HepG2 (cell line): ENCODE measurements around the gene CCDC9B. TPM values are rescaled to one million over a fixed set of nuclear protein-coding genes. Genes with fewer than 3 reads are reported as not detected.

Experiments
- DNMT3B ChIP-seq: conservative IDR thresholded peaks from 2 replicates; pipeline ENCODE4 v1.6.1; 2016; ENCODE audit warnings: missing biosample characterization, control low read depth
- HOXA3 ChIP-seq: sonication (generic); formaldehyde crosslinking; IDR thresholded peaks from 2 replicates; pipeline ENCODE4 v1.5.0; 2020; ENCODE audit warnings: missing genetic modification reagents
- HOXA7 ChIP-seq: sonication (generic); formaldehyde crosslinking; IDR thresholded peaks from 2 replicates; pipeline ENCODE4 v1.8.1; 2022; ENCODE audit warnings: mild to moderate bottlenecking, missing genetic modification reagents, moderate library complexity
- HOXD1 ChIP-seq: sonication (generic); formaldehyde crosslinking; IDR thresholded peaks from 2 replicates; pipeline ENCODE4 v1.5.0; 2020; ENCODE audit warnings: missing genetic modification reagents
- JUN ChIP-seq: sonication (generic); formaldehyde crosslinking; IDR thresholded peaks from 2 replicates; pipeline ENCODE4 v1.4.0; 2020; ENCODE audit warnings: mild to moderate bottlenecking, missing genetic modification reagents
- KDM5B ChIP-seq: sonication (generic); formaldehyde crosslinking; IDR thresholded peaks from 2 replicates; pipeline ENCODE4 v1.4.0; 2020; ENCODE audit warnings: missing genetic modification reagents, mild to moderate bottlenecking, borderline replicate concordance
- MLLT10 ChIP-seq: sonication (generic); formaldehyde crosslinking; IDR thresholded peaks from 2 replicates; pipeline ENCODE4 v1.4.0; 2020; ENCODE audit warnings: missing genetic modification reagents
- NCOR1 ChIP-seq: fragments of 200-600 bp; sonication (generic); IDR thresholded peaks from 2 replicates; pipeline ENCODE4 v1.7.0; 2017; ENCODE audit warnings: antibody characterized with exemption, low read length, borderline replicate concordance
- RARA ChIP-seq: IDR thresholded peaks from 2 replicates; pipeline ENCODE4 v1.6.1; 2016; ENCODE audit warnings: missing genetic modification reagents, missing compliant biosample characterization
- SAFB2 ChIP-seq: sonication (generic); formaldehyde crosslinking; IDR thresholded peaks from 2 replicates; pipeline ENCODE4 v1.5.1; 2020; ENCODE audit warnings: missing genetic modification reagents, low read depth, mild to moderate bottlenecking, borderline replicate concordance
- TEAD3 ChIP-seq: optimal IDR thresholded peaks from 2 replicates; pipeline ENCODE3; 2016; ENCODE audit warnings: borderline replicate concordance
- ZBTB42 ChIP-seq: sonication (generic); formaldehyde crosslinking; IDR thresholded peaks from 2 replicates; pipeline ENCODE4 v1.5.0; 2020; ENCODE audit warnings: mild to moderate bottlenecking, missing genetic modification reagents
- ZNF274 ChIP-seq: sonication (generic); formaldehyde crosslinking; IDR thresholded peaks from 2 replicates; pipeline ENCODE4 v1.5.1; 2020; ENCODE audit warnings: mild to moderate bottlenecking, missing genetic modification reagents
- ZNF337 ChIP-seq: sonication (generic); formaldehyde crosslinking; IDR thresholded peaks from 2 replicates; pipeline ENCODE4 v1.5.1; 2020; ENCODE audit warnings: missing genetic modification reagents, low read depth, mild to moderate bottlenecking, borderline replicate concordance
- ZNF556 ChIP-seq: sonication (generic); formaldehyde crosslinking; IDR thresholded peaks from 2 replicates; pipeline ENCODE4 v1.4.0; 2020; ENCODE audit warnings: mild to moderate bottlenecking, missing genetic modification reagents, borderline replicate concordance
- ZNF563 ChIP-seq: sonication (generic); formaldehyde crosslinking; IDR thresholded peaks from 2 replicates; pipeline ENCODE4 v1.8.0; 2022; ENCODE audit warnings: mild to moderate bottlenecking, moderate library complexity, missing genetic modification reagents
- ZNF768 ChIP-seq: sonication (generic); formaldehyde crosslinking; IDR thresholded peaks from 2 replicates; pipeline ENCODE4 v1.4.0; 2020; ENCODE audit warnings: missing genetic modification reagents
- polyA plus RNA-seq, 8 experiments: library from polyadenylated mRNA; depleted of rRNA in 3 of 8; stranded (reverse) in 7 of 8; unstranded in 1 of 8; fragments of >200 nt; fragmentation: Illumina TruSeq in 4 of 8; extraction: Trizol in 4 of 8; gene quantifications; 2 replicates each; pipeline versions ENCODE4 v1.2.1 to v1.2.3, GENCODE V29; 2011 to 2016; ENCODE audit warnings: low read depth in 4 of 8, missing spikeins in 1 of 8, mixed read lengths in 1 of 8; ENCODE audit not compliant: insufficient read depth in 1 of 8
- total RNA-seq, 5 experiments: library from RNA; depleted of rRNA; stranded (reverse); fragments of >200 nt; fragmentation: Illumina TruSeq; extraction: Trizol; gene quantifications; 2 replicates each; pipeline ENCODE4 v1.2.3, GENCODE V29; 2016; ENCODE audit warnings: low read depth in 1 of 5
- TF ChIP-seq, protein P1 (sequence below): sonication (generic); formaldehyde crosslinking; IDR thresholded peaks from 2 replicates; pipeline ENCODE4 v1.4.0; 2020; ENCODE audit warnings: mild to moderate bottlenecking, missing genetic modification reagents
- TF ChIP-seq, protein P2 (sequence below): sonication (generic); formaldehyde crosslinking; IDR thresholded peaks from 2 replicates; pipeline ENCODE4 v1.8.0; 2022; ENCODE audit warnings: missing genetic modification reagents, mild to moderate bottlenecking, borderline replicate concordance
- TF ChIP-seq, protein P3 (sequence below): sonication (generic); formaldehyde crosslinking; IDR thresholded peaks from 2 replicates; pipeline ENCODE4 v1.5.1; 2020; ENCODE audit warnings: missing genetic modification reagents, mild to moderate bottlenecking, borderline replicate concordance

Gene CCDC9B
- total and polyA plus RNA-seq, 2 of the 13 experiments (the other 11 are each of a cell fraction or from before 2014, with no cell fraction given), result 0.98 to 1.6 TPM

DNA sequence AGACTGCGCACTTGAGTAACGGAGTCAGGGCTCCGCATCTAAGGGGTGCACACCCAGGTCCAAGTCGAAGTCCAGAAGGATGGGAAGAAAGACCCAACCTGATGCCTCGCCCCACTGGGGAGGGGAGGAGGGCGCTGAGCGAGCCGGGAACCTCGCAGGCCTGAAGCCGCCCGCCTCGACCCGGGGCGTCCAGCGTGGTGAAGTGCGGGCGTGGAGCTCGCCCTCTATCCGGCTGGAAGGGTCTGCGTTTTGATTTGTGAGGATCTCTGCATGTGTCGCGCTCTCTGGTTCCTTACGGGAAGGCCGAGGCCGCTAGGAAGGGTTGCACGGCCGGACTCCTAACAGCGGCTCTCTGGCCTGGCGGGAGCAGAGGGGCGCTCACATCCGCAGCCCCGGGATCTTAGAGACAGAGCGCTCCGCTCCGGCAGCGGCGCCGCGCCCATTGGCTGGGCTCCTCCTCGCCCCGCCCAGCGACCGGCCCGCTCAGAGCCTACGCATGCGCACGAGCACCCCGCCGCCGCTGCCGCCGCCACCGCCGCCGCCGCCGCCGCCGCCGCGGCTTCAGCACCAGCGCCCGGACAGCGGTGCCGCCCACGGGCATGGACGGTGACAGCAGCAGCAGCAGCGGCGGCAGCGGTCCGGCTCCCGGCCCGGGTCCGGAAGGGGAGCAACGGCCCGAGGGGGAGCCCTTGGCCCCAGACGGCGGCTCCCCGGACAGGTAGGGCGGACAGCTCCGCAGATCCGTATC is 17.2 kb upstream of the CCDC9B start, which contains the start of gene DISP2 (continued):
- TF ChIP-seq, protein P1, sequence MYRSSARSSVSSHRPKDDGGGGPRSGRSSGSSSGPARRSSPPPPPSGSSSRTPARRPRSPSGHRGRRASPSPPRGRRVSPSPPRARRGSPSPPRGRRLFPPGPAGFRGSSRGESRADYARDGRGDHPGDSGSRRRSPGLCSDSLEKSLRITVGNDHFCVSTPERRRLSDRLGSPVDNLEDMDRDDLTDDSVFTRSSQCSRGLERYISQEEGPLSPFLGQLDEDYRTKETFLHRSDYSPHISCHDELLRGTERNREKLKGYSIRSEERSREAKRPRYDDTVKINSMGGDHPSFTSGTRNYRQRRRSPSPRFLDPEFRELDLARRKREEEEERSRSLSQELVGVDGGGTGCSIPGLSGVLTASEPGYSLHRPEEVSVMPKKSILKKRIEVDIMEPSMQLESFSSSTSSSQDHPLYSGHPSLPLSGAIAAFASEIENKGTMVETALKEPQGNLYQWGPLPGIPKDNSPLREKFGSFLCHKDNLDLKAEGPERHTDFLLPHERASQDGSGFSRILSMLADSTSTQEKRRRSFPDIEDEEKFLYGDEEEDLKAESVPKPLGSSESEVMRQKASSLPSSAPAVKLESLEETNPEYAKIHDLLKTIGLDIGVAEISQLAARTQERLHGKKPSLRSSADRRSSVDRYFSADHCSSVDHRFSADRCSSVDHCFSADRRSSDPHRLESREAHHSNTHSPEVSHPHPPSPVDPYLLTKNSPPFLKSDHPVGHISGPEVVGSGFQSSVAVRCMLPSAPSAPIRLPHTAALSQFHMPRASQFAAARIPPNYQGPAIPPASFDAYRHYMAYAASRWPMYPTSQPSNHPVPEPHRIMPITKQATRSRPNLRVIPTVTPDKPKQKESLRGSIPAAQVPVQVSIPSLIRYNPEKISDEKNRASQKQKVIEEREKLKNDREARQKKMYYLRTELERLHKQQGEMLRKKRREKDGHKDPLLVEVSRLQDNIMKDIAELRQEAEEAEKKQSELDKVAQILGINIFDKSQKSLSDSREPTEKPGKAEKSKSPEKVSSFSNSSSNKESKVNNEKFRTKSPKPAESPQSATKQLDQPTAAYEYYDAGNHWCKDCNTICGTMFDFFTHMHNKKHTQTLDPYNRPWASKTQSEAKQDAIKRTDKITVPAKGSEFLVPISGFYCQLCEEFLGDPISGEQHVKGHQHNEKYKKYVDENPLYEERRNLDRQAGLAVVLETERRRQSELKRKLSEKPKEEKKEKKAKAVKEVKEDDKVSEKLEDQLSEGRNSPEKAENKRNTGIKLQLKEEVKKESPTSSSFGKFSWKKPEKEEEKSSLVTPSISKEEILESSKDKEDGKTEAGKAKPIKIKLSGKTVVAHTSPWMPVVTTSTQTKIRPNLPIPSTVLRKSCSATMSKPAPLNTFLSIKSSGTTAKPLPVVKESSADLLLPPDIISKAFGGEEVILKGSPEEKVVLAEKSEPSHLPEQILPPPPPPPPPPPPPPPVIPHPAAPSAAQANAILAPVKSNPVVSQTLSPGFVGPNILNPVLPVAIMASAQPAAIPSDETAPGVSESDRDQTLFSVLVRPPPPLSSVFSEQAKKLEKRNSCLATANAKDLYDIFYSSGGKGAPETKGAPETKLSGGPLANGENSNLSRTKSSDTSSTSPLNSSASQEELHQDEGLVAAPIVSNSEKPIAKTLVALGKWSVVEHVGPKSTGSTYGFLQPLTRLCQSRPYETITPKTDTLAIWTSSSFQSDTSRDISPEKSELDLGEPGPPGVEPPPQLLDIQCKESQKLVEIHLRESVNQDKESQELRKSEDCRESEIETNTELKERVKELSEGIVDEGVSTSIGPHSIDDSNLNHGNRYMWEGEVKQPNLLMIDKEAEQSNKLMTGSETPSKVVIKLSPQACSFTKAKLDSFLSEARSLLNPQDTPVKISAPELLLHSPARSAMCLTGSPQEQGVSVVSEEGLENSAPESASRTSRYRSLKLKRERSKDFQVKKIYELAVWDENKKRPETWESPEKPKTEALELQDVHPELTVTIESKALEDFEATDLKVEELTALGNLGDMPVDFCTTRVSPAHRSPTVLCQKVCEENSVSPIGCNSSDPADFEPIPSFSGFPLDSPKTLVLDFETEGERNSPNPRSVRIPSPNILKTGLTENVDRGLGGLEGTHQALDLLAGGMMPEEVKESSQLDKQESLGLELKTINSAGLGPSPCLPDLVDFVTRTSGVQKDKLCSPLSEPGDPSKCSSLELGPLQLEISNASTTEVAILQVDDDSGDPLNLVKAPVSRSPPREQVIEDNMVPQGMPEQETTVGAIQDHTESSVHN (CRISPR knock-in tag), result 0 out of 2 replicates have a peak, but pooled peaks have one; percentile 50
- TF ChIP-seq RARA (CRISPR knock-in tag), result peak; percentile 3; the same call in 1 of the 2 replicates
- TF ChIP-seq, protein P2, sequence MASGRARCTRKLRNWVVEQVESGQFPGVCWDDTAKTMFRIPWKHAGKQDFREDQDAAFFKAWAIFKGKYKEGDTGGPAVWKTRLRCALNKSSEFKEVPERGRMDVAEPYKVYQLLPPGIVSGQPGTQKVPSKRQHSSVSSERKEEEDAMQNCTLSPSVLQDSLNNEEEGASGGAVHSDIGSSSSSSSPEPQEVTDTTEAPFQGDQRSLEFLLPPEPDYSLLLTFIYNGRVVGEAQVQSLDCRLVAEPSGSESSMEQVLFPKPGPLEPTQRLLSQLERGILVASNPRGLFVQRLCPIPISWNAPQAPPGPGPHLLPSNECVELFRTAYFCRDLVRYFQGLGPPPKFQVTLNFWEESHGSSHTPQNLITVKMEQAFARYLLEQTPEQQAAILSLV (CRISPR knock-in tag), result peak; percentile 82; the same call in 1 of the 2 replicates
- no peak for TF ChIP-seq ZBTB42 (CRISPR knock-in tag)
- no peak for TF ChIP-seq MLLT10 (CRISPR knock-in tag)
- peak; percentile 52; the same call in 1 of the 2 replicates for TF ChIP-seq HOXA3 (CRISPR knock-in tag)
- TF ChIP-seq, protein P3, sequence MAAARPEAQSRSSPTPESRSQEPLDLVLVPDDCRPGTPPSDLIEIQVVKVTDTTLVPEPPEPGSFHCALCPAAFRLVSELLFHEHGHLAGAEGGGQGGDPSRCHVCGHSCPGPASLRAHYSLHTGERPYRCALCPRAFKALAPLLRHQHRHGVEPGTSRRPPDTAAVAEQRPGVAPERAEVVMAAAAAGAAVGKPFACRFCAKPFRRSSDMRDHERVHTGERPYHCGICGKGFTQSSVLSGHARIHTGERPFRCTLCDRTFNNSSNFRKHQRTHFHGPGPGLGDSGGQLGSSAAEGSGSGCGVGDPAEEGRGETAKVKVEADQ (CRISPR knock-in tag), result no peak
- TF ChIP-seq JUN (CRISPR knock-in tag), result no peak
- no peak for TF ChIP-seq ZNF337 (CRISPR knock-in tag)
- TF ChIP-seq TEAD3 (CRISPR knock-in tag), result peak; percentile 10
- TF ChIP-seq HOXA7, result no peak
- 0 out of 2 replicates have a peak, but pooled peaks have one; percentile 77 for TF ChIP-seq SAFB2 (CRISPR knock-in tag)
- no peak for TF ChIP-seq ZNF556 (CRISPR knock-in tag)
- 0 out of 2 replicates have a peak, but pooled peaks have one; percentile 37 for TF ChIP-seq HOXD1
- peak; percentile 57; the same call in 1 of the 2 replicates for TF ChIP-seq KDM5B (CRISPR knock-in tag)
- TF ChIP-seq ZNF563, result peak; percentile 51; the same call in 1 of the 2 replicates
- TF ChIP-seq NCOR1, result no peak
- TF ChIP-seq DNMT3B (CRISPR knock-in tag), result no peak
- peak; percentile 54; the same call in 1 of the 2 replicates for TF ChIP-seq ZNF768 (CRISPR knock-in tag)
- peak; percentile 60; the same call in 1 of the 2 replicates for TF ChIP-seq ZNF274 (CRISPR knock-in tag)
